ENCODE results near the gene MIGA2. TPM values are rescaled to one million over a fixed set of nuclear protein-coding genes. Genes with fewer than 3 reads are reported as not detected.
A peak's percentile ranks its signal among the peaks of the same experiment; 100 is the strongest.

MIGA2 gene
- total RNA-seq, 1 donor = 20.6 TPM

DNA sequence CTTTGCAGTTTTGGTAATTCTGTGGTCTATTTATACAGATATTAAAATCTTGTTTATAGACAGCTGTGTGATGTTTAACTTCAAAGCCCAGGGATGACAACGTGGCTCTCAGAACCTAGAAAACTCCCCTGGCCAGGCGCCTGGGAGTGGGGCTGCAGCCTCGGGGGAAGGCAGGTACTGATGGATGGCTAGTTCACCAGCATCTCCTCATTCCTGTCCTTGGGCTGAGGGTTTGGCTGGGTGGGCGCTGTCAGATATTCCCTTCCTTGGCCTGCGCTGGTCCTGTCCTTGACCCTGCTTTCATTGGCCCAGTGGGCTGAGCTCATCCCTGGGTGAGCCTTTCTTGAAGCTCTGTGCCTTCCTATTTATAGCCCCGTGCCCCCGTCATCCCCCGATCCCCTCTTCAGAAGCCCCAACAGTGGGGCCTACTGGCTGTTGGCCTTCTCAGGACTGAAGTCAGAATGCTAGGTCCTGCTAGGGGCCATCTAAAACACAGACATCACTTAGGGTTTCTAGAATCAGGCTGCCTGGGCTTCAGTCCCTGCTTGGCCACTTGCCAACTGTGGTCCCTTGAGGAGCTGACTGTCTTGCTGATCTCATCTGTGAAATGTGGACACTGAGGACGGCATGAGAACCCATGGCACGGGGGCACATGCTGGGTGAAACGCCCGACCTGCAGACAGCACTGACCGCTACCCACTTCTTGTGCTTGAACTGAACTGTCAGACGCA, 29.2 kb upstream of the MIGA2 start:
- peak; percentile 23 for DNase-seq (ENCODE audit: low read depth)
- no peak overlapping the region for H3K4me3 ChIP-seq (ENCODE audit: low read depth, low read length)
- TF ChIP-seq, protein P1, sequence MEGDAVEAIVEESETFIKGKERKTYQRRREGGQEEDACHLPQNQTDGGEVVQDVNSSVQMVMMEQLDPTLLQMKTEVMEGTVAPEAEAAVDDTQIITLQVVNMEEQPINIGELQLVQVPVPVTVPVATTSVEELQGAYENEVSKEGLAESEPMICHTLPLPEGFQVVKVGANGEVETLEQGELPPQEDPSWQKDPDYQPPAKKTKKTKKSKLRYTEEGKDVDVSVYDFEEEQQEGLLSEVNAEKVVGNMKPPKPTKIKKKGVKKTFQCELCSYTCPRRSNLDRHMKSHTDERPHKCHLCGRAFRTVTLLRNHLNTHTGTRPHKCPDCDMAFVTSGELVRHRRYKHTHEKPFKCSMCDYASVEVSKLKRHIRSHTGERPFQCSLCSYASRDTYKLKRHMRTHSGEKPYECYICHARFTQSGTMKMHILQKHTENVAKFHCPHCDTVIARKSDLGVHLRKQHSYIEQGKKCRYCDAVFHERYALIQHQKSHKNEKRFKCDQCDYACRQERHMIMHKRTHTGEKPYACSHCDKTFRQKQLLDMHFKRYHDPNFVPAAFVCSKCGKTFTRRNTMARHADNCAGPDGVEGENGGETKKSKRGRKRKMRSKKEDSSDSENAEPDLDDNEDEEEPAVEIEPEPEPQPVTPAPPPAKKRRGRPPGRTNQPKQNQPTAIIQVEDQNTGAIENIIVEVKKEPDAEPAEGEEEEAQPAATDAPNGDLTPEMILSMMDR (IDR thresholded peaks at IDR 0.05; ENCODE audit: insufficient read depth, low read length) = no peak

DNA sequence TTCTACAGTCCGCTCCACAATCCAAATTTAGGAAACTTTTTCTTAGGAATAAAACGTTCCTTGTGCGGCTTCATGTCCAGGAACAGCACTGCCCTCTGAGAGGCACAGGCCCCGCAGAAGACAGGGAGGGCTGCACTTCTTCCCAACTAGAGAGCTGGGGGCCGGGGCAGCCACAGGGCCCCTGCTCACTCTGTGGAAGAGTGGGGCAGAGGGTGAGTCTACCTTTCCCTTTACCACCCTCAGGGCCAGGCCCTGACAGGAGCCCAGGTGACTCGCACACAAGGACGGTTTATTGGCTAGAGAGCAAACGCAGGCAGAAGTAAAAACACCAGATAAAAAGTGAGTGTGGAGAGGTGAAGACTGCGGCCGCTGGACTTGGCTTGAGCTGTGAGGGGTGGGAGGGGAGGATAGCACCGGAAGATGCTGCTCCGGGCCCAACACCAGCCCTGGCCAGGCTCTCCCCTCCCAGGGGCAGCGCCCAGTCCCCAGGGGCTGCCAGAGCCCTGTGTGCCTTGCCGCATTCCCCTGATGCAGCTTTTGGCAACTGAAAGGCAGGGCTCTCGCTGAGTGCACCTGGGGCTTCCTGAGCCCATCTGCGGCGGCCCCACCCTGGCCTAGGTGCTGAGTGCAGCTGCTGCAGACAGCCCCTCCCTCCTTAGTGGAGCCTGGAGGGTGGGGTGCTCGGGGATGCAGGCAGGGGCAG, 28.5 kb upstream of the MIGA2 start:
- no peak overlapping the region for H3K4me3 ChIP-seq (ENCODE audit: low read depth, low read length)
- TF ChIP-seq, protein P1 (IDR thresholded peaks at IDR 0.05; ENCODE audit: insufficient read depth, low read length) = no peak
- DNase-seq (ENCODE audit: low read depth) = no peak

DNA sequence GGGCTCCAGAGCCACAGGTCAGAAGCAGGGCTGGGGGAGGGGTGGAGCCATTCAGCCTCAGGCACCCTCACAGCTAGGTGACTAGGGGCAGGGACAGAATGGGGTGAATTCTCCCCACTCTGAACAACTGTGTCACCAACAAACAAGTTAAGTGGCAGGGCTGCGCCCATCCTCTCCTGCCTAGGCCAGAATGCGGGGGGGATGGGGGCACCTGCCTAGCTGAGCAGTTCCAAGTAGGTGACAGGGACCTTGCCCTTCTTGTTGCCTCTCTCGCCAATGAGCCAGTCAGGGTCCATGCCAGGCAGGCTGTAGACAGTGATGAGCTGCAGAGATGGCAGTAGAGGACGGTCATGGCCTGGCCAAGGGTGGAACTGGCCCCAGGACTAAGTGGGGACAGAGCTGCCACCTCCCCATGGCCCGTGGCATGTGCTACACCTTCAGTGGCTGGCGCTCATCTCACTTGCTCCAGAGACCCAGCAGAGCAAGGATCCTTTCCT, 27.9 kb upstream of the MIGA2 start:
- H3K4me3 ChIP-seq (ENCODE audit: low read depth, low read length) = no peak overlapping the region
- DNase-seq (ENCODE audit: low read depth) = no peak
- TF ChIP-seq, protein P1 (IDR thresholded peaks at IDR 0.05; ENCODE audit: insufficient read depth, low read length) = no peak

DNA sequence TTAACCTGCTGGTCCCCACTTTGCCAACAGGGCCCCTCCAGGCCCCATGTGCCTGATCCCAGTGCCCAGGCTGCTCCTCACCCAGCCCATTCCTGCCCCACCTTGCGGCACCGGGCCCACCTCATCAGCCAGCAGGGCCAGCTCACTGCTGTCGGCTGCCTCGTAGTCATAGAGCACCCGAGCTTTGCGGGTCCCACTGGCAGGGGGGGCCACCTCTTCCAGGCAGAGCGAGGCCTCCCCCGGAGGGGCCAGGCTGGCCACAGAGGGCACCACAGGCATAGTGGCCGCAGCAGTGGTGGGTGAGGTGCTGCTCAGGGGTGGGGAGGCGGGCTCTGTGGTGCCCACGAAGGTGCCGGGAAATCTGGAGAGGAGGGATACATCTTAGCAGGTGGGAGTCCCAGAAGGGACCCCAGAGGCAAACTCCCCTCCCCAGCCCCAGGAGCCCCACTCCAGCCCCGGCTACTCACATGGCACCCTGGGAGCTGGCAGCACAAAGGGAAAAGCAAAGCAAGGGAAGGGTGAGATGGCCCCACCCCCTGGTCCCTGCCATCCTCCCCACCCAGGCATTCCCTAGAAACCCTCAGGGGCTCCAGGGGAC, 27.3 kb upstream of the MIGA2 start:
- TF ChIP-seq, protein P1 (IDR thresholded peaks at IDR 0.05; ENCODE audit: insufficient read depth, low read length) = no peak
- no peak overlapping the region for H3K4me3 ChIP-seq (ENCODE audit: low read depth, low read length)
- no peak for DNase-seq (ENCODE audit: low read depth)

DNA sequence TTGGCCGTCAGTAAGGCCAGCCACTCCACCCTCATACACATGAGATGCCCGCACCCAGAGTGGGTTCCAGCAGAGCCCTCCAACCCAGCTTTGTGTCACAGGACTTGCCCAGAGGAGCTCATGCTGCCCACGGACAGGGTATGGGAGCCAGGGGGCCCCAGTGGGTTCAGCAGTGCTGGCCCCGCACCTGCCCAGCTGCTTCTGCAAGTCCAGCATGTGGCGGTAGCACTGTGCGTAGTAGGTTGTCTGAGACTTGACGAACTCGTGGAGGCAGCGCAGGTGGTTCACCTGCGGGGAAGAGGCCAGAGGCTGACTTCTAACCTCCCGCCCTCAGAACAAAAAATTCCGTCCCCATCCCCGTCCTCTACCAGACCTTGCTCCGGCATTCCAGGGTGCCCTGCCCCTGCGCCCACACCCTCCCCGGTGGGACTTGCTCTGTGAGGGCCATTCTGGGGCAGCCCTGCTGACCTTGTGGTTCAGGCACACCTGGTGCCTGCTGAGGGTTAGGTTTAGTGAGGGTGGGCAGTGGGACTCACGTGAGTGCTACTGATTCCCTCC, 26.8 kb upstream of the MIGA2 start:
- no peak for DNase-seq (ENCODE audit: low read depth)
- TF ChIP-seq, protein P1 (IDR thresholded peaks at IDR 0.05; ENCODE audit: insufficient read depth, low read length) = no peak
- H3K4me3 ChIP-seq (ENCODE audit: low read depth, low read length) = no peak overlapping the region

DNA sequence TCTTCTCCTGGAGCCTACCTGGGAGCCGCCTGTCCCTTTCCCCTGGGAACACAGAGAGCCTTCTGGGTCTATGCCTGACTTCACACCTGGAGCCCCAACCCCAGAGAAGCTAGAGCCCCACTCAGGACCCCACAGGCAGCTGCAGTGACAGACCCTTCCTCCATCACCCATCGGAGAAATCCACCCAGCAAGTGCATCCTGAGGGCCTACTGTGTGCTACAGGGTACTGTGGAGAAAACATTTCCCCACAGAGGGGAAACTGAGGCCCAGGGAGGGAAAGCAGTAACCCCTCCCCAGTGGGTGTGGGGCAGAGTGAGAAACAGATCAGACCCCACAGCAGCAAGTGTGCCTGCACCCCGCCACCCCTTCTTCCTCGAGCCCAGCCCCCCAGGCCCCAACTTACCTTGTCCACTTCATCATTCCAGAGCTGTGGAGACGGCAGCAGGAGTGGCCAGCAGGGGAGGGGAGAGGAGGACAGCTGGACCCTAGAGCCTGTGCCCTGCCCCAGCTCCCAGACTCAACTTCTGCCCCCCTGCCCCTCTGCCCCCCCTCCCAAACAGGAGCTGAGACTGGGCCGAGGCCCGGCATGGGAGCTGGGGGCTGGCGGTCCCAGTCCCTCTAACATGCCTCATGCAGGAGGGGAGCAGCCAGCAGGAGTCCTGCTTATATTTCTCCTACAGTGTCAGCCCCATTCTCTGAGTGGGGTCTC, 26.0 kb upstream of the MIGA2 start:
- H3K4me3 ChIP-seq (ENCODE audit: low read depth, low read length) = no peak overlapping the region
- no peak for DNase-seq (ENCODE audit: low read depth)
- TF ChIP-seq, protein P1 (IDR thresholded peaks at IDR 0.05; ENCODE audit: insufficient read depth, low read length) = no peak

Measured in fibroblast of the aortic adventitia (primary cell).